Measurements from ENCODE around the gene SDK1.

DNA sequence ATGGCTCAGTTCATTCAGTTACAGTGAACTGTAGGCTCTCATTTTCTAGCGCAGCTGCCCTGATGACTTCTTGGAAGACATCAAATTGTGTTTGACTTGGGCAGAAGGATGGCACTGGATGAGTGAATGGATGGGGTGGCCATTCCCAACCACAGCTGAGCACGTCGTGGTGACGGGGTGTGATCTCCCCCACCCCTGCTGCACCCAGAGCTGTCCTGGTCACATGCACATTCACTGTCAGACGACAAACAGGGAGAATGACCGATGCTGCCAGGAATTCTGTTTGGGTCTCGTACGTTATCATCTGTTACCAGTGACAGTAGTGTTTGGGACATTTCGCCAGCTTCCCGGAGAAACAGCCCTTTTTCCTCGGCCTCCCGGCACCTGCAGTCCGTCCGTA is 623.2 kb downstream of the SDK1 start:
- no peak for TF ChIP-seq CTCF (conservative IDR thresholded peaks at IDR 0.05)
- no peak for TF ChIP-seq ZFX (IDR thresholded peaks at IDR 0.05)
